ENCODE measurements around the gene C19orf12. TPM values are rescaled to one million over a fixed set of nuclear protein-coding genes. Genes with fewer than 3 reads are reported as not detected.
"Not testable (repeated sequence)": the region's sequence is repeated elsewhere in the genome, so short reads cannot be mapped to it uniquely, and the experiment has no call there.

Gene C19orf12
- total and polyA plus RNA-seq, 5 experiments from 2014 or later = 16.7 to 32.3 (median 23.2) TPM

- DNase-seq (peak in 3 of 10 donors; percentile 28 to 48 (median 33)), ATAC-seq (no peak)
- peaks cover 0 to 29% (median 3%) of the 10 kb centered on the region in 3 donors for H3K36me3 Mint-ChIP-seq
- no peaks in the 10 kb centered on the region for H3K27me3 Mint-ChIP-seq
- no peaks in the 10 kb centered on the region for H3K9me3 Mint-ChIP-seq
- peak overlapping the region; percentile 90 to 99 (median 98) for H3K27ac Mint-ChIP-seq
- peaks cover 36 to 95% (median 88%) of the 10 kb centered on the region in 4 donors for H3K4me1 Mint-ChIP-seq
- POLR2A ChIA-PET = interaction anchor here (0.9 to 12.5 kb wide), 10 partner anchors 9 to 269 kb away, joined by 3 to 111 read pairs (median 14); partner anchors contain the start of genes C19orf12, POP4 and URI1
- H3K4me3 Mint-ChIP-seq = peak overlapping the region; percentile 63 to 94 (median 84)
These were observed 42.6 kb downstream of the C19orf12 start for GRCh38 chr19:29672319-29672932.

- Mint-ChIP-seq H3K27ac (peak overlapping the region; percentile 90 to 99 (median 98)), H3K36me3 (peaks cover 0 to 25% (median 3%) of the 10 kb centered on the region in 3 donors), H3K27me3 (no peaks in the 10 kb centered on the region), H3K9me3 (no peaks in the 10 kb centered on the region), H3K4me3 (peak overlapping the region; percentile 63 to 94 (median 84)), H3K4me1 (peaks cover 37 to 94% (median 88%) of the 10 kb centered on the region in 4 donors)
- DNase-seq (peak; percentile 46 to 91 (median 72)), ATAC-seq (peak; percentile 47 to 54)
- POLR2A ChIA-PET = interaction anchor here (0.7 to 12.5 kb wide), 8 partner anchors 10 to 65 kb away, joined by 3 to 111 read pairs (median 22); partner anchors contain the start of genes C19orf12 and POP4
These were observed 43.5 kb downstream of the C19orf12 start for GRCh38 chr19:29671393-29672160.

GRCh38 chr19:29671026-29671392 lies 44.1 kb downstream of the C19orf12 start:
- Mint-ChIP-seq H3K36me3 (peaks cover 0 to 22% (median 3%) of the 10 kb centered on the region in 3 donors), H3K4me3 (peak overlapping the region; percentile 63 to 94 (median 84)), H3K27ac (peak overlapping the region; percentile 90 to 99 (median 98)), H3K4me1 (peaks cover 36 to 92% (median 83%) of the 10 kb centered on the region in 4 donors)
- H3K27me3 Mint-ChIP-seq, ATAC-seq, DNase-seq, H3K9me3 Mint-ChIP-seq: not testable (repeated sequence)
- POLR2A ChIA-PET = interaction anchor here (1.1 to 12.5 kb wide), 6 partner anchors 9 to 64 kb away, joined by 4 to 111 read pairs (median 32); partner anchors contain the start of genes C19orf12 and POP4

GRCh38 chr19:29670255-29670654 lies 44.8 kb downstream of the C19orf12 start:
- DNase-seq (no peak), ATAC-seq (no peak)
- POLR2A ChIA-PET = interaction anchor here (10.5 to 12.5 kb wide), 2 partner anchors 10 to 44 kb away, joined by 111 to 154 read pairs; partner anchors contain the start of gene C19orf12
- H3K9me3 Mint-ChIP-seq = no peaks in the 10 kb centered on the region
- H3K27ac Mint-ChIP-seq = peak overlapping the region; percentile 88 to 99 (median 96)
- no peaks in the 10 kb centered on the region for H3K27me3 Mint-ChIP-seq
- peak overlapping the region in 9 of 10 donors; percentile 8 to 94 (median 80) for H3K4me3 Mint-ChIP-seq
- peaks cover 36 to 85% (median 78%) of the 10 kb centered on the region in 4 donors for H3K4me1 Mint-ChIP-seq
- H3K36me3 Mint-ChIP-seq = peaks cover 0 to 15% (median 3%) of the 10 kb centered on the region in 3 donors

DNA sequence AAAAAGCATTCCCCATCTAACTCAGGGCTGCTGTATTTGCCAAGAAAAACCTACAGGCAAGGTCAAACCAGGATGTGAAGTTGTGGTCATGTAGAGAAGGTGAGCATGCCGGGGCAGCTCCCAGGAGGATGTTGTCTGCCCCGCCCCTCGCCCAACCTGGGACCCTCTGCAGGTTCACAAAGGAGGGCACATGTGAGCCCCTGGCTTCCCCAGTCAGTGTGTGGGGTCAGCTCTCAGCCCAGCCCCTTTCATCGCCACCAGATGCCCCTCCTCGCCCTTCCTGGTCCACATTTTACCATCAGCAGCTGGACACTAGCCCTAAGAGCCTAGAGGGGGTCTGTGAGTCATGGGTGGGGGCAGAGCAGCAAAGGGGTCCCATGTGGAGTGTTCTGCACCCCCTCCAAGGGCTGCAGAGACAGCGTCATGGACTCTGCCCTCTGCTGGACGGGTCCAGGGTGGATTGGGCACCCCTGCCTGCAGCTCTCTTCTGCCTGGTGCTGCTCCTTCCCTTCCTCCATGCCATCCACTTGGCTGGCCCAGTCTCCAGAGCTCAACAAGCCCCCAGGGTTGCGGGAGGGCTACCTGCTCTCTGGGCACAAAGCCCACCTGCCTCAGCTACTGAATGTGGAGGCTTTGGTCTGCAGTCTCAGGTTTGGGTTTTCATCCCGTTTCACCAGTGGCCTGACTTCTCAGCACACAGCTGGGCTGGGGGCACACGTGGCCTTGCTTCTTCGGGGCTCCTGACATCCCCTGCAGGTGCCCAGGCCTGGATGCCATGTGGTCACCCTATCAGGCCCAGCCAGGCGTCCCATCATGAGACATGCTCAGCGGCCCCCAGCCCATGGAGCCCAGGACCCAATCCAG lies 46.1 kb downstream of the C19orf12 start:
- Mint-ChIP-seq H3K4me1 (peaks cover 40 to 86% (median 81%) of the 10 kb centered on the region in 4 donors), H3K9me3 (no peaks in the 10 kb centered on the region), H3K4me3 (peak overlapping the region in 9 of 10 donors; percentile 85 to 94 (median 92)), H3K36me3 (peaks cover 0 to 13% (median 2%) of the 10 kb centered on the region in 3 donors), H3K27ac (peak overlapping the region; percentile 89 to 99 (median 96)), H3K27me3 (no peaks in the 10 kb centered on the region)
- no peak for ATAC-seq
- DNase-seq = no peak
- POLR2A ChIA-PET = interaction anchor here (0.7 to 10.5 kb wide), 9 partner anchors 11 to 255 kb away, joined by 3 to 154 read pairs (median 5); partner anchors contain the start of genes C19orf12 and POP4

DNA sequence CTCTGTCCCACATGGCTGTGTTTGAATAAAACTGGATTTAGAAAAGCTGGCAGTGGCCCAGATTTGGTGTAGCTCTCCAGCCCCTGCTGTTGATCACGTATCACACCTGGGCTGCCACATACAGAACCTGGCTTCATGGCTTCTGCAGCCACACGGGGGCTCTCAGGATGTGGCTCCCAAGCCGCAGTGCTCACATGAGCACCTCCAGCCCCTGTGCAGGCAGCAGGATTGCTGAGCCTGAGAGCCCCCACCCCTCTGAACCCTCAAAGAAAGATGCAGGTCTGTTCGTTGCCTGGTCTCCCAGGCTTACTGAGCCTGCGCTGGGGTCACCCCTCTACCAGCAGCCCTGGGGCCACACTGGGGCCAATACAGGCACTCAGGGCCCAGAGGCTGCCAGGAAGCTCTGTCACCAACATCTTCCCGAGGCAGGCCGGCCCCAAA lies 47.1 kb downstream of the C19orf12 start:
- Mint-ChIP-seq H3K27ac (peak overlapping the region; percentile 89 to 99 (median 96)), H3K4me1 (peaks cover 37 to 80% (median 74%) of the 10 kb centered on the region in 4 donors), H3K36me3 (peaks cover 0 to 8% (median 0%) of the 10 kb centered on the region in 3 donors), H3K4me3 (peak overlapping the region; percentile 87 to 94 (median 92)), H3K9me3 (no peaks in the 10 kb centered on the region), H3K27me3 (no peaks in the 10 kb centered on the region)
- ATAC-seq (peak; percentile 53 to 58), DNase-seq (peak in 9 of 10 donors; percentile 52 to 83 (median 67))
- POLR2A ChIA-PET = interaction anchor here (0.5 to 10.5 kb wide), 9 partner anchors 11 to 58 kb away, joined by 3 to 154 read pairs (median 8); partner anchors contain the start of genes C19orf12 and POP4

- H3K4me1 Mint-ChIP-seq = peaks cover 33 to 77% (median 71%) of the 10 kb centered on the region in 4 donors
- no peak for ATAC-seq
- H3K36me3 Mint-ChIP-seq = peaks cover 0 to 8% (median 0%) of the 10 kb centered on the region in 3 donors
- no peak for DNase-seq
- peak overlapping the region; percentile 89 to 99 (median 96) for H3K27ac Mint-ChIP-seq
- POLR2A ChIA-PET = interaction anchor here (1.5 to 10.5 kb wide), 6 partner anchors 13 to 58 kb away, joined by 3 to 154 read pairs (median 56); partner anchors contain the start of genes C19orf12 and POP4
- H3K4me3 Mint-ChIP-seq = peak overlapping the region; percentile 87 to 94 (median 92)
- H3K27me3 Mint-ChIP-seq = no peaks in the 10 kb centered on the region
- H3K9me3 Mint-ChIP-seq = no peaks in the 10 kb centered on the region
These were observed 47.7 kb downstream of the C19orf12 start for GRCh38 chr19:29667387-29667783.

- Mint-ChIP-seq H3K4me1 (peaks cover 30 to 76% (median 69%) of the 10 kb centered on the region in 4 donors), H3K27me3 (no peaks in the 10 kb centered on the region), H3K9me3 (no peaks in the 10 kb centered on the region), H3K4me3 (peak overlapping the region; percentile 87 to 94 (median 92)), H3K36me3 (peaks cover 0 to 8% (median 0%) of the 10 kb centered on the region in 3 donors), H3K27ac (peak overlapping the region; percentile 89 to 99 (median 96))
- DNase-seq (peak in 1 of 10 donors; percentile 33), ATAC-seq (no peak)
- POLR2A ChIA-PET = interaction anchor here (0.6 to 10.5 kb wide), 7 partner anchors 14 to 64 kb away, joined by 3 to 154 read pairs (median 26); partner anchors contain the start of genes C19orf12 and POP4
These were observed 48.3 kb downstream of the C19orf12 start for GRCh38 chr19:29666578-29667386.

DNA sequence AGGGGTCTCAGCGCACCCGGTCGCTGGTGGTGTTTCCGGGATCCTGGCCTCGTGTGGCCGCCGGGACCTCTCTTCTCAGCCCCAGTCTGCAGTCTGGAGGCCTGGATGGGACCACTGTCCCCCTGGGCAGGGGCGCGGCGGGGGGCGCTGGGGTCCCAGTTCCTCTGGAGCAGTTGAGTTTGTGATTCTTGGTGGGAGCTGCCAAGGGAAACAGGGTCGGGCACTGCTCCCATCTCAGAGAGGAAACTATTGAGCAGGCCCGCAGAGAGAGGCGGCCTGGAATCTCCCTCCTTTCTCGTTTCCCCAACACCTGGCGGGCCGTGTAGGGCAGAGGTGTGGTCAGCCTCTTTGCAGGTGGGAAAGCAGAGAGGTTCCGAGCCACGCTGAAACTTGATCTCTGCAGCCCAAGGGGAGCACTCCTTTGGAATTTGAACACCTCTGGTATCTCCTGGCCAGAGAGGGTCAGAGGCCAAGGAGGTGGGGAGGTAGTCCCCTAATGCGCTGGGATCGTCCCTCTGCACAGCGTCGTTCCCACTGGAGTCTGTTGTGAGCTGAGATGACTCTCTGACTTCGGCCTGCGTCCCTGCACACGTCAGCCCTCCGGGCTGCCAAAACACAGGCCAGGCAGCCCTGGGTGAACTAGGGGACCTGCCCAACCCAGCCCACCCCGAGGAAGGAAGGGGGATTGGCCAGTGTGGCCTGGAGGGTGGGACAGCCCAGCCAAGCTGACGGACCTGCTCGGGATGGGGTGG lies 49.1 kb downstream of the C19orf12 start:
- DNase-seq (peak in 1 of 10 donors; percentile 25), ATAC-seq (peak; percentile 2 to 17)
- POLR2A ChIA-PET = interaction anchor here (0.6 to 10.5 kb wide), 10 partner anchors 8 to 63 kb away, joined by 3 to 154 read pairs (median 8); partner anchors contain the start of genes C19orf12 and POP4
- H3K9me3 Mint-ChIP-seq = no peaks in the 10 kb centered on the region
- H3K36me3 Mint-ChIP-seq = peaks cover 0 to 7% (median 0%) of the 10 kb centered on the region in 3 donors
- peak overlapping the region; percentile 89 to 99 (median 96) for H3K27ac Mint-ChIP-seq
- peak overlapping the region; percentile 87 to 94 (median 92) for H3K4me3 Mint-ChIP-seq
- peaks cover 25 to 74% (median 66%) of the 10 kb centered on the region in 4 donors for H3K4me1 Mint-ChIP-seq
- no peaks in the 10 kb centered on the region for H3K27me3 Mint-ChIP-seq
